Liver (tissue), 3 donors: ENCODE results near the gene PTPRN2.

Source experiments
- GABPA ChIP-seq, 2 donors: IDR thresholded peaks in 1 of 2; conservative IDR thresholded peaks in 1 of 2; 2 replicates each; pipeline ENCODE4 v1.6.1; 2016; ENCODE audit warnings: antibody characterized with exemption in 2 of 2, mild to moderate bottlenecking in 1 of 2, moderate library complexity in 1 of 2
- TAF1 ChIP-seq: conservative IDR thresholded peaks from 2 replicates; pipeline ENCODE4 v1.6.1; 2016; ENCODE audit warnings: antibody characterized with exemption, mild to moderate bottlenecking
- TF ChIP-seq, protein P1 (sequence below): IDR thresholded peaks from 2 replicates; pipeline ENCODE4 v1.6.1; 2016; ENCODE audit warnings: antibody characterized with exemption, mild to moderate bottlenecking
- TF ChIP-seq, protein P2 (sequence below): fragments of 150-350 bp; IDR thresholded peaks from 2 replicates; pipeline ENCODE4 v1.5.1; 2017; ENCODE audit warnings: improper control_type of control experiment, low read depth, low read length; ENCODE audit not compliant: missing input control
- donor health status: healthy.
- donor health status: healthy.

DNA sequence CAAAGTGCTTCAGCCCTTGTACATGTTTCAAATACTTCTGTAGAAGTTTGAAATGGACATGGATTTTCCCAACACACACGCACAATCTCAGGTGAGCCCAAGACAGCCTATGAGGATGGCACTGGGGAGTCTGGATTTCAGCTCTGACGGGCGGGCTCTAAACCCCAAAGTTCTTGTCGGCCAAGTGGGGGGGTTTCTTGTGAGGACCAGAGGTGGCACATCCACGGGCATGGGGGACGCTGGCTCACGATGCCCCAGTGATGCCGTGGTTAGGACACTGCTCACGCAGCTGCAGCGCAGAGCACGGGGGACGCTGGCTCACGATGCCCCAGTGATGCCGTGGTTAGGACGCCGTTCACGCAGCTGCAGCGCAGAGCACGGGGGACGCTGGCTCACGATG, 970.7 kb downstream of the PTPRN2 start:
- TF ChIP-seq, protein P1, sequence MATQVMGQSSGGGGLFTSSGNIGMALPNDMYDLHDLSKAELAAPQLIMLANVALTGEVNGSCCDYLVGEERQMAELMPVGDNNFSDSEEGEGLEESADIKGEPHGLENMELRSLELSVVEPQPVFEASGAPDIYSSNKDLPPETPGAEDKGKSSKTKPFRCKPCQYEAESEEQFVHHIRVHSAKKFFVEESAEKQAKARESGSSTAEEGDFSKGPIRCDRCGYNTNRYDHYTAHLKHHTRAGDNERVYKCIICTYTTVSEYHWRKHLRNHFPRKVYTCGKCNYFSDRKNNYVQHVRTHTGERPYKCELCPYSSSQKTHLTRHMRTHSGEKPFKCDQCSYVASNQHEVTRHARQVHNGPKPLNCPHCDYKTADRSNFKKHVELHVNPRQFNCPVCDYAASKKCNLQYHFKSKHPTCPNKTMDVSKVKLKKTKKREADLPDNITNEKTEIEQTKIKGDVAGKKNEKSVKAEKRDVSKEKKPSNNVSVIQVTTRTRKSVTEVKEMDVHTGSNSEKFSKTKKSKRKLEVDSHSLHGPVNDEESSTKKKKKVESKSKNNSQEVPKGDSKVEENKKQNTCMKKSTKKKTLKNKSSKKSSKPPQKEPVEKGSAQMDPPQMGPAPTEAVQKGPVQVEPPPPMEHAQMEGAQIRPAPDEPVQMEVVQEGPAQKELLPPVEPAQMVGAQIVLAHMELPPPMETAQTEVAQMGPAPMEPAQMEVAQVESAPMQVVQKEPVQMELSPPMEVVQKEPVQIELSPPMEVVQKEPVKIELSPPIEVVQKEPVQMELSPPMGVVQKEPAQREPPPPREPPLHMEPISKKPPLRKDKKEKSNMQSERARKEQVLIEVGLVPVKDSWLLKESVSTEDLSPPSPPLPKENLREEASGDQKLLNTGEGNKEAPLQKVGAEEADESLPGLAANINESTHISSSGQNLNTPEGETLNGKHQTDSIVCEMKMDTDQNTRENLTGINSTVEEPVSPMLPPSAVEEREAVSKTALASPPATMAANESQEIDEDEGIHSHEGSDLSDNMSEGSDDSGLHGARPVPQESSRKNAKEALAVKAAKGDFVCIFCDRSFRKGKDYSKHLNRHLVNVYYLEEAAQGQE = no peak
- TF ChIP-seq, protein P2, sequence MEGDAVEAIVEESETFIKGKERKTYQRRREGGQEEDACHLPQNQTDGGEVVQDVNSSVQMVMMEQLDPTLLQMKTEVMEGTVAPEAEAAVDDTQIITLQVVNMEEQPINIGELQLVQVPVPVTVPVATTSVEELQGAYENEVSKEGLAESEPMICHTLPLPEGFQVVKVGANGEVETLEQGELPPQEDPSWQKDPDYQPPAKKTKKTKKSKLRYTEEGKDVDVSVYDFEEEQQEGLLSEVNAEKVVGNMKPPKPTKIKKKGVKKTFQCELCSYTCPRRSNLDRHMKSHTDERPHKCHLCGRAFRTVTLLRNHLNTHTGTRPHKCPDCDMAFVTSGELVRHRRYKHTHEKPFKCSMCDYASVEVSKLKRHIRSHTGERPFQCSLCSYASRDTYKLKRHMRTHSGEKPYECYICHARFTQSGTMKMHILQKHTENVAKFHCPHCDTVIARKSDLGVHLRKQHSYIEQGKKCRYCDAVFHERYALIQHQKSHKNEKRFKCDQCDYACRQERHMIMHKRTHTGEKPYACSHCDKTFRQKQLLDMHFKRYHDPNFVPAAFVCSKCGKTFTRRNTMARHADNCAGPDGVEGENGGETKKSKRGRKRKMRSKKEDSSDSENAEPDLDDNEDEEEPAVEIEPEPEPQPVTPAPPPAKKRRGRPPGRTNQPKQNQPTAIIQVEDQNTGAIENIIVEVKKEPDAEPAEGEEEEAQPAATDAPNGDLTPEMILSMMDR = no peak
- no peak for TF ChIP-seq TAF1
- no peak for TF ChIP-seq GABPA (IDR thresholded peaks at IDR 0.05 in 1 of 2, conservative IDR thresholded peaks at IDR 0.05 in 1 of 2)
